Natural killer cell (primary cell): ENCODE measurements around the gene CMSS1. TPM values are rescaled to one million over a fixed set of nuclear protein-coding genes. Genes with fewer than 3 reads are reported as not detected.

Source experiments
- ATAC-seq, 3 donors: fragments of 150-1000 bp in 2 of 3; fragments of 200-7000 bp in 1 of 3; cut with Tn5 transposase; 1 replicate in 1 of 3; 2 replicates in 2 of 3; pipeline ENCODE4 v1.10.0; 2021; ENCODE audit warnings: mild to moderate bottlenecking in 2 of 3, moderate library complexity in 2 of 3
- DNase-seq, 2 donors: peaks; one replicate each; pipeline versions ENCODE4 v3.0.0 to v3.0.0-alpha.2; 2013 to 2021; ENCODE audit warnings: mixed read lengths in 1 of 2
- H3K27ac ChIP-seq: one replicate; pipeline ENCODE4 v1.5.1; 2013; ENCODE audit warnings: mild to moderate bottlenecking, low read length
- H3K27me3 ChIP-seq: one replicate; pipeline ENCODE4 v1.6.1; 2013; ENCODE audit warnings: low read length; ENCODE audit not compliant: control insufficient read depth, insufficient read depth
- H3K36me3 ChIP-seq: one replicate; pipeline ENCODE4 v1.6.1; 2013; ENCODE audit warnings: low read length; ENCODE audit not compliant: control insufficient read depth, insufficient read depth
- H3K4me1 ChIP-seq: one replicate; pipeline ENCODE4 v1.6.1; 2013; ENCODE audit warnings: low read length; ENCODE audit not compliant: control insufficient read depth, insufficient read depth
- H3K4me3 ChIP-seq: one replicate; pipeline ENCODE4 v1.5.1; 2013; ENCODE audit warnings: low read length
- H3K9me3 ChIP-seq: one replicate; pipeline ENCODE4 v1.6.1; 2013; ENCODE audit warnings: low read length; ENCODE audit not compliant: control insufficient read depth, insufficient read depth
- H3K27ac Mint-ChIP-seq, 2 donors: one replicate each; pipeline ENCODE4 v1.8.0; 2022; ENCODE audit warnings: mild to moderate bottlenecking in 2 of 2, mixed read lengths in 2 of 2, moderate library complexity in 1 of 2
- H3K27me3 Mint-ChIP-seq, 2 donors: one replicate each; pipeline ENCODE4 v1.8.0; 2022; ENCODE audit warnings: low read depth in 2 of 2, mixed read lengths in 2 of 2
- H3K36me3 Mint-ChIP-seq: one replicate; pipeline ENCODE4 v1.8.0; 2022; ENCODE audit warnings: mixed read lengths
- H3K4me1 Mint-ChIP-seq, 2 donors: one replicate each; pipeline ENCODE4 v1.8.0; 2022; ENCODE audit warnings: mixed read lengths in 2 of 2
- H3K4me3 Mint-ChIP-seq: one replicate; pipeline ENCODE4 v1.8.0; 2022; ENCODE audit warnings: mild to moderate bottlenecking, moderate library complexity, mixed read lengths
- H3K9me3 Mint-ChIP-seq, 2 donors: one replicate each; pipeline ENCODE4 v1.8.0; 2022; ENCODE audit warnings: mixed read lengths in 2 of 2
- CTCF ChIP-seq: fragments of 200-600 bp; IDR thresholded peaks from one replicate; pipeline ENCODE4 v1.8.0; 2022; ENCODE audit warnings: antibody characterized with exemption
- WGBS: methylation state at CpG from one replicate; pipeline ENCODE4 v1.1.7; 2013; ENCODE audit warnings: missing lambda C conversion rate; ENCODE audit not compliant: insufficient coverage; 5-methylcytosine and 5-hydroxymethylcytosine counted together
- intact Hi-C: fragments of 100-400 bp; cut with micrococcal nuclease; formaldehyde crosslinking; loops from one replicate; pipeline ENCODE4 v1.14.2; 2022
- total RNA-seq, 4 donors: library from RNA; stranded (reverse); fragments of 120-200 nt in 1 of 4; gene quantifications; one replicate each; pipeline versions ENCODE4 v1.2.3 to v1.2.4, GENCODE V29; 2013 to 2022

Gene CMSS1
- total RNA-seq, 3 donors from 2014 or later (not counting 1 experiment from before 2014, with no cell fraction given), result 7.8 to 12.7 (median 9.2) TPM

DNA sequence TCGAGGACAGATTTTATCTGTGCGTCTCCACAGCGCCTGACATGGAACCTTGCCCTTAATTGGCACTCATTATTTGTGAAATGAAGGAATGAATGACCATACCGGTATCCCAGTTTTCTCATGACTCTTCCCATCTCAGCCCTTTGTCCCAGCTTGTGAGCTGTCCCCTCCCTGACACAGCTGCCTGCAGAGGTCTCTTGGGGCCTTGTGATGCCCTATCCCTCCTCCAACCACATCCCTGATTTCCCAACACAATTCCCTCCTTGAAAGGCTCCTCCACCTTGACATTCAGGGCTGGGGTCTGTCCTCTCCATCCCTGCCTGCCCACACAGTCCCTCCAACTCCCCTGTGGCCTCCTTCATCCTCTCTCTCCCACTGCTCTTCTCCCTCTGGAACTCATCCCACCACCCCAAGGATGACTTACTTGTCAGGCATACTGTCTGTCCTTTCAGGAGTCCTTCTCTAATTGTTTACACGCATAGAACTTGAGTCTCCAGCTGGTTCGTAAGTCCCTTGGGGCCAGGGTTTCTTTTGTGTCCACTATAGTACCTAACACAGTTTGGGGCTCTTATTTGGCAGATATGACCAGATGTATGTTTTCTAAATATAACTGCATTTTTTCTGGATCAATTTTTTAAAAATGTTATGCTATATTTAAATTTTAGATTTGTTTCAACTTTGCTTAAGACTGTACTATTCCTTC is 332.2 kb downstream of the CMSS1 start:
- no peaks in the 10 kb centered on the region for H3K27me3 Mint-ChIP-seq
- TF ChIP-seq CTCF, result no peak
- Histone ChIP-seq H3K36me3 (no peaks in the 10 kb centered on the region), H3K27ac (no peak overlapping the region), H3K4me3 (no peak overlapping the region), H3K4me1 (no peaks in the 10 kb centered on the region), H3K27me3 (no peaks in the 10 kb centered on the region), H3K9me3 (no peaks in the 10 kb centered on the region)
- peaks cover 0 to under 1% of the 10 kb centered on the region in 2 donors for H3K9me3 Mint-ChIP-seq
- H3K36me3 Mint-ChIP-seq, result peaks cover 2% of the 10 kb centered on the region
- peak overlapping the region in 1 of 2 donors; percentile 4 for H3K27ac Mint-ChIP-seq
- ATAC-seq (no peak), DNase-seq (no peak)
- 97% methylated on average over 6 of the region's 6 CpGs for WGBS
- no peak overlapping the region for H3K4me3 Mint-ChIP-seq
- intact Hi-C loops, result no loop called here
- no peaks in the 10 kb centered on the region for H3K4me1 Mint-ChIP-seq

- TF ChIP-seq CTCF, result no peak
- Mint-ChIP-seq H3K4me3 (no peak overlapping the region), H3K27ac (no peak overlapping the region), H3K4me1 (no peaks in the 10 kb centered on the region), H3K36me3 (peaks cover 8% of the 10 kb centered on the region), H3K9me3 (peaks cover 5 to 6% of the 10 kb centered on the region in 2 donors), H3K27me3 (no peaks in the 10 kb centered on the region)
- DNase-seq (no peak), ATAC-seq (no peak)
- H3K27me3 ChIP-seq, result no peaks in the 10 kb centered on the region
- H3K27ac ChIP-seq, result no peak overlapping the region
- WGBS, result 100% methylated on average over 1 of the region's 1 CpG
- H3K4me3 ChIP-seq, result no peak overlapping the region
- H3K4me1 ChIP-seq, result no peaks in the 10 kb centered on the region
- intact Hi-C loops, result no loop called here
- no peaks in the 10 kb centered on the region for H3K36me3 ChIP-seq
- H3K9me3 ChIP-seq, result no peaks in the 10 kb centered on the region
Observed at GRCh38 chr3:100150473-100150872, 332.8 kb downstream of the CMSS1 start.

DNA sequence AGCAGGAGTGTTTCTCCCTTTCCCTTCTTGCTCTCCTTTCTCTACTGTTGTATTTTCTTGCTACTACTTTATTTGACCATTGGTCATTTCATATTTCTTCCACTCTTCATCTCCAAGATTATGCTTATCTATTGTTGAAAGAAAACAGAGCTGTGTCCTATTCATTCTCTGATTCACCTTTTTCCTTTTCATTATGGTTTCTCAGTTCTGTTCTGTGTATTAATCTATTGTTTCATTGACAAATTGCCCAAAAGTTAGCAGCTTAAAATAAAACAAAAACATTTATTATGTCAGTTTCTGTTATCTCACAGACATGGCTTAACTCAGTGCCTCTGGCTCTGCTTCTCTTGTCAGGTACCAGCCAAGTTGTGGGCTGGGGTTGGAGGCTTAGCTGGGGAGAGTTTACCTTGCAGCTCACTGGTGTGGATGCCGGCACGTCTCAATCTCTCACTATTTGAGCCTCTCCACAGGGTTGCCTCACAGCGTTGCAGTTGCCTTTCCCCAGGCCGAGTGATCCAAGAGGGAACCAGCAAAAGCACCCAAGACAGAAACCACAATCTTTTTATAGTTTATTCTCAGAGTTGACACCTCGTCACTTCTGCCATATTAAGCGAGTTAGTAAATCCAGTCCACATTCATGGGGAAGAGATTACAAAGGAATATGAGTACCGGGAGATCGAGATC is 333.5 kb downstream of the CMSS1 start:
- no peaks in the 10 kb centered on the region for H3K4me1 Mint-ChIP-seq
- peaks cover 10% of the 10 kb centered on the region for H3K36me3 Mint-ChIP-seq
- no peak for TF ChIP-seq CTCF
- peaks cover 5 to 6% of the 10 kb centered on the region in 2 donors for H3K9me3 Mint-ChIP-seq
- H3K4me3 ChIP-seq, result no peak overlapping the region
- H3K9me3 ChIP-seq, result peaks cover 3% of the 10 kb centered on the region
- intact Hi-C loops, result no loop called here
- no peaks in the 10 kb centered on the region for H3K27me3 Mint-ChIP-seq
- 91% methylated on average over 8 of the region's 8 CpGs for WGBS
- no peak overlapping the region for H3K4me3 Mint-ChIP-seq
- H3K27ac ChIP-seq, result no peak overlapping the region
- no peak overlapping the region for H3K27ac Mint-ChIP-seq
- ATAC-seq, result no peak
- DNase-seq, result no peak
- H3K4me1 ChIP-seq, result no peaks in the 10 kb centered on the region
- no peaks in the 10 kb centered on the region for H3K27me3 ChIP-seq
- no peaks in the 10 kb centered on the region for H3K36me3 ChIP-seq
